Dedifferentiated amniotic fluid mesenchymal stem cell (primary cell): ENCODE measurements around the gene KMT2D.

Experiments used
- DNase-seq: peaks from one replicate; pipeline ENCODE4 v3.0.0-alpha.2; 2016; ENCODE audit errors: extremely low spot score

The KMT2D gene

GRCh38 chr12:49052451-49053208, 8.0 kb downstream of the KMT2D start:
- no peak for DNase-seq

GRCh38 chr12:49051777-49052438, 8.7 kb downstream of the KMT2D start:
- DNase-seq: no peak

DNA sequence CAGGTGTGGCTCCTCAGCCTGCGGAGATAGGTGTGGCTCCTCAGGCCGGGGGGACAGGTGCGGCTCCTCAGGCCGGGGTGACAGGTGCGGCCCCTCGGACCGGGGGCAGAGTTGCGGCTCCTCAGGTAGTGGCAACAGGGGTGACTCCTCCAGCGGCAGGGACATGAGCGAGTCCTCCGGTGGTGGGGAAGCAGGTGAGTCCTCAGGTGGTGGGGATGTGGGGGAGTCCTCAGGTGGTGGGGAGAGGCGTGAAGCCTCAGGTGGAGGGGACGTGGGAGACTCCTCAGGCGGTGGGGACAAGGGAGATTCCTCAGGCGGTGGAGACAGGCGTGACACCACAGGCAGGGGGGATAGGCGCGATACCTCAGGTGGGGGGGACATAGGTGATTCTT, 9.2 kb downstream of the KMT2D start:
- DNase-seq: no peak

DNA sequence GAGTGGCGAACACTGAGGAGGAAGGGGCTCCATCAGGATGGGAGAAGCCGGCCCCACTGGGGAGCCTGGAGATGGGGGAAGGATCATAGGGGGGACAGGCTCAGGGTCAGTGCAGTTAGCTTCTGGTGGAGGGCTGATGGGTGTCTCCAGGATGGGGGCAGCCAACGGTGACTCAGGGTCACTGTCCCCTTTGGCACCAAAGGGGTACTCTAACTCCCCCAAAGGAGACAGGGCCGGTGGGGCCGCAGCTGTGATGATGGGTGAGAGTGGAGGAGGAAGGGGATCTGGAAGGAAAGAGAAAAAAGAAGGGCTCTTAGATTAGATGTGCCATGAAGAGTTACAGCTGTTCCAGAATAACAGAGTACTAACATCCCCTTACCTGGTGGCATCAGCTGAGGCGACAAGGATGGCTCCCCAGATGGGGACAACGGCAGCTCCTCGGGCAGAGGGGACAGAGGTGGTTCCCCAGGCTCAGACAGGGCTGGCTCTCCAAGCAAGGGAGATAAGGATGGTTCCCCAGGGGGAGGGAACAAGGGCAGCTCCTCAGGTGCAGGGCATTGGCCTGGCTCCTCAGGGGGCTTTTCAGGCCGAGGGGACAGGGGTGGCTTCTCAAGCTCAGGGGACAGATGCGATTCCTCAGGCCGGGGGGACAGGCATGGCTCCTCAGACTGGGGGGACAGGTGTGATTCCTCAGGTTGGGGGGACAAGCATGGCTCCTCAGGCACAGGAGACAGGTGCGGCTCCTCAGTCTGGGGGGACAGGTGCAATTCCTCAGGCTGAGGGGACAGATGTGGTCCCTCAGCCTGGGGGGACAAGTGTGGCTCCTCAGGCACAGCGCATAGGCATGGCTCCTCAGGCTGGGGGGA, 9.9 kb downstream of the KMT2D start:
- no peak for DNase-seq

GRCh38 chr12:49049566-49050224, 10.9 kb downstream of the KMT2D start:
- no peak for DNase-seq

- DNase-seq: no peak
Measured at GRCh38 chr12:49048953-49049352, 11.6 kb downstream of the KMT2D start.

GRCh38 chr12:49046129-49046895, 14.3 kb downstream of the KMT2D start:
- no peak for DNase-seq

GRCh38 chr12:49044660-49045059, 15.9 kb downstream of the KMT2D start:
- no peak for DNase-seq

- no peak for DNase-seq
Measured at GRCh38 chr12:49043856-49044258, 16.7 kb downstream of the KMT2D start.

GRCh38 chr12:49043241-49043640, 17.4 kb downstream of the KMT2D start:
- DNase-seq: no peak

DNA sequence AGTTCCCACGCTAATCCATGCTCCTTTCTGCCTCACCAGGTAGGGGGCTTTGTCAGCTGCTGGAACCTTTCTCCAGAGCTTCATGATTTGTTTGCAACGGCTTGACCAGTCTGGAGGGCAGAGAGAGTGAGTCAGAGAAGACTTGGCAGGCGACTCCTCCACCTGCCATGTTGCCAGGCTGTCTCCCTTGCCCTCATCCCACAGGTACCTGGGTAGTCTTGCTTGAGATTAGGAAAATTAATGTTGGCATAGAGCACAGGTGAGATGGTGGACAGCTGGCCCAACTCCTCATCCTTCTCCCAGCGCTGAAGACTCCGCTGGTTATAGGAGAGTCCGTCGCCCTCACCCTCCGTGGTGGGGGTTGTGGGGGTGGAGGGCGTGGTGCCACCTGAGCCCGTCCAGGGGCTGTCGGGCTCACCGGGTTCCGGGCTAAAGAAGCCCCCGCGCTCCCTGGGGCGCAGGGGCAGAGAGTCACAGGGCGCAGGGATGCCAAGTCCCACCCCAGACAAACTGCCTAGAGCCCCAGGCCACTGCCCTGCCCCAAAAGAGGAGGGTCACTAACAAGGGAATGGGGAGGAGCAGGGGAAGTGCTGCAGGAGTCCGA, 18.6 kb downstream of the KMT2D start:
- no peak for DNase-seq

DNA sequence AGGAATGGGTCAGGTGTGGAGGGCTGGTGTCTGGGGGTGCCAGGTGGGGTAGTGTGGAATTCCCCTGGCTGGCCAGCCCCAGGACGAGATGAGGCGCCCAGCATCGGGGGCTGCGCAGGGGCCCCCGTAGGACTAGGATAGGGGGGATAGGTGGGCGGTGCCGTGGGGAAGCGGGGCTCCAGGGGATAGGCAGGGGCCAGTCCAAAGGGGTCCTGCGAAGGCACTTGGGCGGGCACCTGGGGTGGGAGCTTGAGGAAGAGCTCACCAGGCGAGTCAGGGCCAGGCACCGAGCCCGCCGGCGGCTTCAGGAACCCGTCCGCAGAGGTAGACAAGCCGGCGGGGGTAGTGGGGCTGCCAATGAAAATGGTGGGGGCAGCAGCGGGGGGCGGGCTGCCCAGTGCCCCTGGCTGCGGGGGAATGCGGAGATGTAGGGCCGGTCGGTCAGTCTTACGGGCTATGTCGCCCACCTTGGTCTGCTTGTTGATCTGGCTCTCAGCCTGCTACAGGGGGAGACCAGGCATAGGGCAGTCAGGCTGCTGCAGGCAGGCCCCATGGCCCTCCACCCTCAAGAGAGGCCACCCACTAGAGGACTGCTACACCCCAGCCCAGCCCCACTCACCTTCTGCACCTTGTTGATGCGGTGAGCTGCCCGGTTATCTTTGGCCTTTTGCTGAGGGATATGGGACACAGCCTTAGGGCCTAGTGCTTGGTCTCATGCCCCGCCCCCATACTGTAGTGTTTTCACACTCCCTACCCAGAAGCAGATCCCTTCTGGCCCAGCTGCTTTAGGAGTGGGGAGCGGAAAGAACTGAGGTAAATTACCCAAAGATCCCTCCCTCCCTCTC, 19.3 kb downstream of the KMT2D start:
- DNase-seq: no peak

- DNase-seq: no peak
Measured at GRCh38 chr12:49040364-49040855, 20.2 kb downstream of the KMT2D start.

DNA sequence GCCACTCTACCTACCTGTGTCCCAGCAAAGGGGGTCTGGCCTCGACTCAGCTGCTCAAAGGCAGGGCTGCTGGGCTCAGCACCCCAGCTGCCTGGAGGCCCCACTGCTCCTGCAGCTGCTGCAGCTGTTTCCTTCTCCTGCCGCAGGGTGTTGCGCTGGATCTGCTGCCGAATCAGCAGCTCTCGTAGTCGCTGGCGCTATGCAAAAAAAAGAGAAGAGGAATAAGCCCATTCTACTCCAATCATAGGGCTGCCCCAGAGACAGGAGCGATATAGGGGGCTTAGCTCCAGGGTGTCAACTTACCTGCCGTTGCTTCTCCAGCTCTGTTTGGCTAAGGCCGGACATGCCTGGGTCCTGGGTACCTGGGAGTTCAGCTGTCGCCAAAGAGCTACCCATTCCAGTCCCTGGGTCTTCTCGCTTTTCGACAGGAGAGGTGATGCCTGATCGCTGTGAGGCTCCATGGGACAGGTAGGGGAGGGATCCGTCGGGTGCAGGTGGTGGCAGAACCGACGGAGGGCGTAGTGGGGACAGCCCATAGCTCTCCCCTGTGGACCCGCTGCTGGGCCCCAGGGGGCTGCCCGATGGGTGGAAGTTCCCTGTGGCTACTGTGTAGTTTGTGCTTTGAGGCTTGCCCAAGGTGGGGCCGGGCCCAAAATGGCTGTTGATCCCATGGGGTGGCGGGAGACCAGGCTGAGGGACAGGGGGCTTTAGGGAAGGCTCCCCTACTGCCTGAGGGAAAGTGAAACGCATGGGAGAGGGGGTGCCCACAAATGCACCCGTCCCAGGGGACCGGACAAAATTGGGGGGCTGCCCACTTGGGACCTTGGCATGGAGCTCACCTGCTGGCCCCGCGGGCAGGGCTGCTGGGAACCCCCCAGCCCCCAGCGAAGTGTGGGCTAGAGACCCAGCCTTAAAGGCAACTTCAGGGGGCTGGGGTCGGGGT, 20.9 kb downstream of the KMT2D start:
- no peak for DNase-seq

DNA sequence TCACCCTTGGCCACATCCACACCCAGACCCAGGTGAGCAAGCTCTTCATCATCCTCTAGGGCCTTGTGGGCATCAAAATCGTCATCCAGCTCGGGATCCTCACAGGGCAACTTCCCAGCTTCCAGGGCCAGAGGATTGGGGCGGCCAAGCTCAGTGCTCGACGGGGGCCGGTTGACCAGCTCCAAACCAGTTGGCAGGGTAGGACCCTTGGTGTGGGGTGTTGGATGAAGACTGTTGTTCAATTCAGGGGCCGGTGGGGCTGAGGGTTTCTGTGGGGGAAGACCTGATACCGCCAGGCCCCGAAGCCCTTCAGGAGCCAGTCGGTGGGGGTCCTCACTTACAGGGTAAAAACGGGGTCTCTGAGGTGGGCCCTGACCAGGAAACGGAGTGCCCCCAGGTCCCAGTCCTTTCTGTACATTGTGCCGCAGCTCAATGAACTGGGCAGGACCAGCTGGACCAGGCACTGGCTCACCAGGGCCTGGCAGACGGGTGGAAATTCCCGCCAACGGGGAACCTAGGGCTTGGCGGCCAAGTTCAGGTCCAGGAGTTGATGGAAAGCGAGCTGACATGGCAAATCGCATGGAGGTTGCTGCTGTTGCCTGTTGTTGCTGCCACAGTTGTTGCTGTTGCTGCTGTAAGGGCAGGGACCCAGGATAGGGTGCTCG, 22.2 kb downstream of the KMT2D start:
- DNase-seq: no peak

DNA sequence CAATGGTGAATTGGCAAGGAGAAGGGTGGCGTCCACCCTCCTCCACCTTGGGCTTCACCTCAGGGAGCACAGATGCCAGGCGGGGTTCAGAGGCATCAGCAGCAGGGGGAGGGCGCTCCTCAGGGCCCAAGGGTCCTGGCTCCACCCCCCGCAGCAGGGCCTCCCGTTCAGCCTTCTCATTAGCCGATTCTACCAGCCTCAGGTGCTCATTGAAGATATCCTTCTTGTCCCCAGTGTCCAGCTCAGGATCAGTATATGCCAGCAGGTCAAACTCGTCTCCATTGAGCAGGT, 22.7 kb downstream of the KMT2D start:
- no peak for DNase-seq

DNA sequence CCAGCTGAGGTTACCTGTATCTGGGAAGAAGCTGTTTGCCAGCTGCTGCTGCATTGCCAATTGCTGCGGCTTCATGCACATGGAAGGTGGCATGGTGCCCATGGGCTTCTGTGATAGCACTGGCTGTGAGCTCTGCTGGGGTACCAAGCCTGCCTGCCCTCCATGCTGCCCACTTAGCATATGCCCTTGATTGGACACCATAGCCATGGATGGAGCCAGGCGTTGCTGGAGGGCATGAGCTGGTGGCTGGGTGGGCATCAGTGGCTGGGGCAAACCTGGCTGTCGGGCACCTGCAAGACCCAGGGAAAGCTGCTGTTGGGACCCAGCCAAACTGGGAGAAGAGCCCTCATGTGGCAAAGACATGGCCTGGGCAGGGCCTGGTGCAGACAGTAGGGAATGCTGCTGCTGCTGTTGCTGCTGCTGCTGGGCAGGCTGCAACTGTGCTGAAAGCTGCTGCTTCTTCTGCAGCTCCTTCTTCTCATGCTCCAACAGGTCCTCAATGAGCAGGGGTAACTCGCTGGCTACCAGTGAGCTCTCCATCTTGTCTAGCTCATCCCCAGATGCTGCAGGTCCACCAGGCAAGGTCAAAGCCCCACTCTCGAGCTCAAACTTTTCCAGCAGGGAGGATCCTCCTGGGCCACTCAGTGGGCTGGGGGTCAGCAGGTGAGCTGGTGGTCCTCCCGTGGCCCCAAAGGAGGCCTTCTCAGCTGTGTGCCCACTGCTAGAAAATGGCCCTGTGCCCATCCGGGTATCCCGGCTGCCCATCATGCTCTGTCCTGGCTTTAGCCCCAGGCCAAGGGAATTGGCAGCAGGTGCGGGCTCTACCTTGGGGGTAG, 23.3 kb downstream of the KMT2D start:
- no peak for DNase-seq
